Gastroesophageal sphincter (tissue), 4 donors: Measurements from ENCODE around the gene ARL13B. TPM values are rescaled to one million over a fixed set of nuclear protein-coding genes. Genes with fewer than 3 reads are reported as not detected.
A peak's percentile ranks its signal among the peaks of the same experiment; 100 is the strongest.
"Not testable (repeated sequence)": the region's sequence is repeated elsewhere in the genome, so short reads cannot be mapped to it uniquely, and the experiment has no call there.

Source experiments
- ATAC-seq: fragments of 150-250 bp; one replicate; pipeline ENCODE4 v1.9.1; 2016; ENCODE audit warnings: mild to moderate bottlenecking, moderate library complexity
- H3K27ac ChIP-seq, 4 donors: fragments of 200-600 bp; sonication (generic) in 3 of 4; 1 replicate in 3 of 4; 2 replicates in 1 of 4; pipeline ENCODE4 v1.5.1; 2016 to 2019
- H3K27me3 ChIP-seq: fragments of 200-600 bp; sonication (generic); one replicate; pipeline ENCODE4 v1.5.1; 2019
- H3K36me3 ChIP-seq, 2 donors: fragments of 200-600 bp; sonication (generic); one replicate each; pipeline ENCODE4 v1.5.1; 2019; ENCODE audit warnings: control low read depth in 1 of 2
- H3K4me1 ChIP-seq, 3 donors: fragments of 200-600 bp; sonication (generic); 1 replicate in 2 of 3; 2 replicates in 1 of 3; pipeline ENCODE4 v1.5.1; 2016 to 2019; ENCODE audit warnings: control low read depth in 2 of 3
- H3K4me3 ChIP-seq, 2 donors: fragments of 200-600 bp; sonication (generic); one replicate each; pipeline ENCODE4 v1.5.1; 2019; ENCODE audit warnings: mild to moderate bottlenecking in 1 of 2, moderate library complexity in 1 of 2
- H3K9me3 ChIP-seq, 3 donors: fragments of 200-600 bp; sonication (generic); one replicate each; pipeline ENCODE4 v1.5.1; 2017 to 2019; ENCODE audit warnings: control low read depth in 2 of 3
- EP300 ChIP-seq: sonication (generic); formaldehyde crosslinking; IDR thresholded peaks from one replicate; pipeline ENCODE4 v1.6.1; 2017; ENCODE audit warnings: antibody characterized with exemption, mild to moderate bottlenecking
- POLR2A ChIP-seq, 2 donors: fragments of 450-650 bp; IDR thresholded peaks; one replicate each; pipeline ENCODE4 v1.6.1; 2017; ENCODE audit warnings: antibody characterized with exemption in 2 of 2, mild to moderate bottlenecking in 2 of 2, moderate library complexity in 1 of 2
- POLR2AphosphoS5 ChIP-seq: sonication (generic); formaldehyde crosslinking; IDR thresholded peaks from one replicate; pipeline ENCODE4 v1.6.1; 2017; ENCODE audit warnings: antibody characterized with exemption
- WGBS, 2 donors: methylation state at CpG; one replicate each; pipeline ENCODE4 v1.1.5; 2018; ENCODE audit warnings: low coverage in 1 of 2; 5-methylcytosine and 5-hydroxymethylcytosine counted together
- total RNA-seq, 4 donors: library from RNA; depleted of rRNA; stranded (reverse); fragments of >200 nt; gene quantifications; one replicate each; pipeline ENCODE4 v1.1.0, GENCODE V29; 2016
- TF ChIP-seq, protein P1 (sequence below), 4 experiments: fragments of 200-600 bp in 2 of 4; fragments of 450-650 bp in 2 of 4; sonication (generic) in 1 of 4; IDR thresholded peaks; one replicate each; pipeline ENCODE4 v1.5.1; 2017 to 2019; ENCODE audit warnings: antibody characterized with exemption in 4 of 4, mild to moderate bottlenecking in 2 of 4, moderate library complexity in 2 of 4

Gene ARL13B
- total RNA-seq, 4 donors from 2014 or later = 10.8 to 22.5 (median 15.3) TPM

DNA sequence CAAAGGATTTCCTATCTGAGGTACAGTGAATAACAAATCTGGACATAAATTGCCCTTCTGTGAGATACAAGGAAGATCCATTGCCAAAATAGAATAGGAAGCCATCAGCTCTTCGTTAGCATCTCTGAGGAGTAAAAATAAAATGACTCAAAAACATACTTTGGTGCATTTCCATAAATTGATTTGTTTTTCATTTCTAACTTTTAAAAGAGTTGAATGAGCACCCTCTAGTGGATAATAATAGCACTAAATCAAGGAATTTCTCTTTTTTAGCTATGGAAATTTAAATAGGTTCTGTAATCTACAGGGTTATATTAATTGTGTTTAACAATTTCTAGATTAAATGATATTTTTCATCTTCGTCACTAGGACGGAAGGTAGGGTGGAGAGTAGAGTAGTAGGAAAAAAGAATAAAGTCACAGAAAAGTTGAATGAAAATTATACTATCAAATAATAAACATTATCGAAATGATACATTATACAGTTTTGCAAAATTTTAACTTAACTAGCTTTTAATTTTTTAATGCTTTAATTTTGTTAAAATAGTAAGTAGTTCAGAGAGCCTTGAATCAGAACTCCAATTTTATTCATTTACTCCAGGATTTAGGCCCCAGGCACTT lies 89.3 kb downstream of the ARL13B start:
- Histone ChIP-seq H3K9me3 (no peaks in the 10 kb centered on the region), H3K27me3 (no peaks in the 10 kb centered on the region), H3K4me3 (no peak overlapping the region), H3K36me3 (peaks cover 0 to 38% of the 10 kb centered on the region in 2 donors), H3K27ac (no peak overlapping the region), H3K4me1 (peaks cover 0 to 29% (median under 1%) of the 10 kb centered on the region in 3 donors)
- ATAC-seq = no peak
- no peak for TF ChIP-seq POLR2AphosphoS5
- TF ChIP-seq, protein P1, sequence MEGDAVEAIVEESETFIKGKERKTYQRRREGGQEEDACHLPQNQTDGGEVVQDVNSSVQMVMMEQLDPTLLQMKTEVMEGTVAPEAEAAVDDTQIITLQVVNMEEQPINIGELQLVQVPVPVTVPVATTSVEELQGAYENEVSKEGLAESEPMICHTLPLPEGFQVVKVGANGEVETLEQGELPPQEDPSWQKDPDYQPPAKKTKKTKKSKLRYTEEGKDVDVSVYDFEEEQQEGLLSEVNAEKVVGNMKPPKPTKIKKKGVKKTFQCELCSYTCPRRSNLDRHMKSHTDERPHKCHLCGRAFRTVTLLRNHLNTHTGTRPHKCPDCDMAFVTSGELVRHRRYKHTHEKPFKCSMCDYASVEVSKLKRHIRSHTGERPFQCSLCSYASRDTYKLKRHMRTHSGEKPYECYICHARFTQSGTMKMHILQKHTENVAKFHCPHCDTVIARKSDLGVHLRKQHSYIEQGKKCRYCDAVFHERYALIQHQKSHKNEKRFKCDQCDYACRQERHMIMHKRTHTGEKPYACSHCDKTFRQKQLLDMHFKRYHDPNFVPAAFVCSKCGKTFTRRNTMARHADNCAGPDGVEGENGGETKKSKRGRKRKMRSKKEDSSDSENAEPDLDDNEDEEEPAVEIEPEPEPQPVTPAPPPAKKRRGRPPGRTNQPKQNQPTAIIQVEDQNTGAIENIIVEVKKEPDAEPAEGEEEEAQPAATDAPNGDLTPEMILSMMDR (IDR thresholded peaks at IDR 0.05) = peak; percentile 39 to 63 (median 55)
- no peak for TF ChIP-seq EP300
- WGBS, 2 donors = 21 to 39% methylated on average over 4 of the region's 4 CpGs

DNA sequence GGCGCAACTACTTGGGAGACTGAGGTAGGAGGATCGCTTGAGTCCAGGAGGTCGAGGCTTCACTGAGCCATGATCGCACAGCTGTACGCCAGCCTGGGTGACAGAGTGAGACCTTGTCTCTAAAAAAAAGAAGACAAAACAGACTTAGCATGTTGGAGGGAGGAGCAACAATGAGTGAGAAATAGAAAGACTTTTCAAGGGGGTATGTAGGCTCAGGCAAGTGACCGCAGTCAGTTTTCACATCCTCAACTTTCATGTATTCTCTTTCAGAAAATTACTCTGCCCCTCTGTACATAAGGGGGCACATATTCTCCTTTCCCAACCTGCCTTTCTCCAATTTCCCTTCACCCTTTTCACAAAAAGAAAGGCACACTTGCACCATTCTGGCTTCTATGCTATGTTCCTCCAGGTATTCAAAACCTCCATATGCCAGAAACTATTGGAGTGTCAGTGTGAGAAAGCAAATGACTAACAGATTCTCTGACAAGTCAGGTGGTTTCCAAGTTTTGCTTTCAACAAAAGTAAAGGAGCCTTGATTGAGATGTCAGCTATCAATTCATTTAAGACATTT lies 90.5 kb downstream of the ARL13B start:
- Histone ChIP-seq H3K4me3 (no peak overlapping the region), H3K36me3 (peaks cover 0 to 38% of the 10 kb centered on the region in 2 donors), H3K27me3 (no peaks in the 10 kb centered on the region), H3K9me3 (no peaks in the 10 kb centered on the region), H3K4me1 (peaks cover 0 to 18% (median 0%) of the 10 kb centered on the region in 3 donors), H3K27ac (no peak overlapping the region)
- no peak for ATAC-seq
- TF ChIP-seq POLR2A (IDR thresholded peaks at IDR 0.05) = no peak
- TF ChIP-seq, protein P1 (IDR thresholded peaks at IDR 0.05) = no peak
- no peak for TF ChIP-seq EP300
- TF ChIP-seq POLR2AphosphoS5 = no peak
- 82 to 90% methylated on average over 4 to 6 of the region's 6 CpGs for WGBS, 2 donors

DNA sequence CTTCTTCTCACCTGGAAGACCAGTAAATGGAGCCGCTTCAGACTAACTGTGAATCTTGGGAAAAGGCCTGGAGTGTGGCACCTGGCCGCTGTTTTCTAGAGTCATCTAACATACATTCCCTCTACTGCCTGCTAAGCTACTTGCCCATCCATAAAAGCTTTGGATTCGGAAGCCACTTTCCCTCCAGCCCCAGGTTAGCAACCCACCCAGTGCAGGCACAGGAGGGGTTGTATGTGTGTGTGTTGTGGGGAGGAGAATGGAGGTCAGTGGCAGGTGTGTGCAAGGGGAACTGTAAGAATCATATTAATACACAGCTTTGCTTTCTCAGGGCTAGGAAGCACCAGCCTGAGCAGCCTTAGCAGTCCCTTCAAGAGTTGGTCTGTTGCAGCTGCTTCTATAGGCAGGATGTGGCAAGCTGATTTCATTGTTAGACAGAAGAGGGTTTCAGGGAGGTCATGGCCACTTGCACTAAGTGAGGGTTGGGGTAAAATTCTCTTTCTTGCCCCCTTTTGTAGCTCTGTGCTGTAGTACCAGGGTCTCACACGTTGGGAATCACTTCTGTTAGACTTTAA lies 91.8 kb downstream of the ARL13B start:
- H3K36me3 ChIP-seq = peaks cover 0 to 46% of the 10 kb centered on the region in 2 donors
- H3K4me3 ChIP-seq = no peak overlapping the region
- H3K4me1 ChIP-seq = peaks cover 0 to 8% (median 0%) of the 10 kb centered on the region in 3 donors
- ATAC-seq = no peak
- H3K27me3 ChIP-seq = no peaks in the 10 kb centered on the region
- no peak for TF ChIP-seq POLR2AphosphoS5
- TF ChIP-seq EP300 = no peak
- no peak for TF ChIP-seq POLR2A (IDR thresholded peaks at IDR 0.05)
- TF ChIP-seq, protein P1 (IDR thresholded peaks at IDR 0.05) = no peak
- WGBS, 2 donors = 86 to 100% methylated on average over 1 to 4 of the region's 4 CpGs
- no peak overlapping the region for H3K27ac ChIP-seq
- H3K9me3 ChIP-seq = no peaks in the 10 kb centered on the region

DNA sequence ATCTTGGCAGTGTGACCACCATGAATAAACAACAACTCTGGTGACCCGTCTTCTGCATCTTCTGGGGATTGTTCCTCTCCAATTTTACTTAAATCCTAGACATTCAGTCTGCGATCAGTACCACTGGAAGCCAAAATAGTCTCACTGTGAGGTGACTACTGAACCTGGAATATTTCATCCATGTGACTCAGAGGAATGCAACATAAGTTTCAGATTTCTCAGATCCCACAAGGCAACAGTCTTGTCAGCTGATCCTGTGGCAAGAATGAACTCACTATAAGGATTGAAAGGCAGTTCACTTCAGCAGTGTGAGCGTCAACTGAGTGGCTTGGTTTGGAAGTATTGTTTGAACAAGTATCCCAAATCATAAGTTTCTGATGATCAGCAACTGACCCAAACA lies 96.1 kb downstream of the ARL13B start:
- no peaks in the 10 kb centered on the region for H3K4me1 ChIP-seq
- WGBS, 2 donors = 100% methylated on average over 3 of the region's 3 CpGs; no CpG with 5 or more reads in 1 of the 2 donors
- no peaks in the 10 kb centered on the region for H3K9me3 ChIP-seq
- no peak for ATAC-seq
- no peaks in the 10 kb centered on the region for H3K27me3 ChIP-seq
- peaks cover 0 to 37% of the 10 kb centered on the region in 2 donors for H3K36me3 ChIP-seq
- H3K27ac ChIP-seq = no peak overlapping the region
- H3K4me3 ChIP-seq = no peak overlapping the region
- TF ChIP-seq EP300 = no peak
- no peak for TF ChIP-seq POLR2A (IDR thresholded peaks at IDR 0.05)
- no peak for TF ChIP-seq POLR2AphosphoS5
- TF ChIP-seq, protein P1 (IDR thresholded peaks at IDR 0.05) = no peak

DNA sequence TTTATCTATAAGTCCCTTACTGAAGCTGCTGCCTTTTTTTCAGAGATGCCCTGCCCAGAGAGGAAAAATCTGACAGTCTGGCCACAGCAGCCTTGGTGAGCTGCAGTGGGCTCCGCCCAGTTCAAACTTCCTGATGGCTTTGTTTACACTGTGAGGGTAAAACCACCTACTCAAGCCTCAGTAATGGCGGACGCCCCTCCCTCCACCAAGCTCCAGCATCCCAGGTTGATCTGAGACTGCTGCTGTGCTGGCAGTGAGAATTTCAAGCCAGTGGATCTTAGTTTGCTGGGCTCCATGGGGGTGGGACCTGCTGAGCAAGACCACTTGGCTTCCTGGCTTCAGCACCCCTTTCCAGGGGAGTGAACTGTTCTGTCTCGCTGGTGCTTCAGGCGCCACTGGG lies 100.6 kb downstream of the ARL13B start:
- not testable (repeated sequence) for H3K9me3 ChIP-seq, ATAC-seq, H3K27ac ChIP-seq, H3K27me3 ChIP-seq, H3K4me1 ChIP-seq, H3K4me3 ChIP-seq
- WGBS, 2 donors = no CpG with 5 or more reads among the region's 5 CpGs
- H3K36me3 ChIP-seq = peaks cover 3 to 48% of the 10 kb centered on the region in 2 donors
